HepG2 (cell line): ENCODE data around the gene COQ9. TPM values are rescaled to one million over a fixed set of nuclear protein-coding genes. Genes with fewer than 3 reads are reported as not detected.
A peak's percentile ranks its signal among the peaks of the same experiment; 100 is the strongest.

ENCODE experiments used
- FOSL1 ChIP-seq: sonication (generic); formaldehyde crosslinking; IDR thresholded peaks from 2 replicates; pipeline ENCODE4 v1.9.0; 2021; ENCODE audit warnings: missing genetic modification reagents, borderline replicate concordance
- GRHL1 ChIP-seq: sonication (generic); formaldehyde crosslinking; conservative IDR thresholded peaks from 2 replicates; pipeline ENCODE4 v1.8.0; 2022; ENCODE audit warnings: missing genetic modification reagents
- ISL2 ChIP-seq: sonication (generic); formaldehyde crosslinking; IDR thresholded peaks from 2 replicates; pipeline ENCODE4 v1.5.0; 2020; ENCODE audit warnings: missing genetic modification reagents
- LRRFIP1 ChIP-seq: sonication (generic); formaldehyde crosslinking; conservative IDR thresholded peaks from 2 replicates; pipeline ENCODE4 v1.4.0; 2020; ENCODE audit warnings: missing genetic modification reagents
- MTA3 ChIP-seq: sonication (generic); formaldehyde crosslinking; IDR thresholded peaks from 2 replicates; pipeline ENCODE4 v1.4.0; 2020; ENCODE audit warnings: missing genetic modification reagents
- PBX3 ChIP-seq: sonication (generic); formaldehyde crosslinking; IDR thresholded peaks from 2 replicates; pipeline ENCODE4 v1.8.1; 2023; ENCODE audit warnings: missing genetic modification reagents, inconsistent platforms, borderline replicate concordance
- THRA ChIP-seq: sonication (generic); formaldehyde crosslinking; IDR thresholded peaks from 2 replicates; pipeline ENCODE4 v1.4.0; 2020; ENCODE audit warnings: missing genetic modification reagents, borderline replicate concordance
- ZBED4 ChIP-seq: sonication (generic); formaldehyde crosslinking; IDR thresholded peaks from 2 replicates; pipeline ENCODE4 v1.4.0; 2020; ENCODE audit warnings: missing genetic modification reagents, borderline replicate concordance
- ZBTB46 ChIP-seq: sonication (generic); formaldehyde crosslinking; IDR thresholded peaks from 2 replicates; pipeline ENCODE4 v1.4.0; 2020; ENCODE audit warnings: mild to moderate bottlenecking, missing genetic modification reagents, borderline replicate concordance
- ZGPAT ChIP-seq: IDR thresholded peaks from 2 replicates; pipeline ENCODE4 v1.6.1; 2016; ENCODE audit warnings: mild to moderate bottlenecking
- polyA plus RNA-seq, 8 experiments: library from polyadenylated mRNA; depleted of rRNA in 3 of 8; stranded (reverse) in 7 of 8; unstranded in 1 of 8; fragments of >200 nt; fragmentation: Illumina TruSeq in 4 of 8; extraction: Trizol in 4 of 8; gene quantifications; 2 replicates each; pipeline versions ENCODE4 v1.2.1 to v1.2.3, GENCODE V29; 2011 to 2016; ENCODE audit warnings: low read depth in 4 of 8, missing spikeins in 1 of 8, mixed read lengths in 1 of 8; ENCODE audit not compliant: insufficient read depth in 1 of 8
- total RNA-seq, 5 experiments: library from RNA; depleted of rRNA; stranded (reverse); fragments of >200 nt; fragmentation: Illumina TruSeq; extraction: Trizol; gene quantifications; 2 replicates each; pipeline ENCODE4 v1.2.3, GENCODE V29; 2016; ENCODE audit warnings: low read depth in 1 of 5

Gene COQ9
- total and polyA plus RNA-seq, 2 of the 13 experiments (the other 11 are each of a cell fraction or from before 2014, with no cell fraction given), result 57.5 to 108 TPM

GRCh38 chr16:57462209-57462977 lies 15.1 kb downstream of the COQ9 start, which contains the start of gene POLR2C (continued):
- TF ChIP-seq PBX3 (CRISPR knock-in tag) (0 out of 2 replicates have a peak, but pooled peaks have one; percentile 12), THRA (CRISPR knock-in tag) (peak; percentile 89), MTA3 (CRISPR knock-in tag) (no peak), FOSL1 (CRISPR knock-in tag) (peak; percentile 29; the same call in 1 of the 2 replicates), ZBED4 (CRISPR knock-in tag) (peak; percentile 91), ISL2 (CRISPR knock-in tag) (peak; percentile 90), LRRFIP1 (CRISPR knock-in tag) (no peak), ZBTB46 (CRISPR knock-in tag) (no peak), ZGPAT (CRISPR knock-in tag) (peak; percentile 97), GRHL1 (CRISPR knock-in tag) (no peak)
